Heart right ventricle (tissue), 16 donors: Measurements from ENCODE around the gene VPS52. TPM values are rescaled to one million over a fixed set of nuclear protein-coding genes. Genes with fewer than 3 reads are reported as not detected.
A peak's percentile ranks its signal among the peaks of the same experiment; 100 is the strongest.

Source experiments
- ATAC-seq, 8 donors: fragments of 200-7000 bp; cut with Tn5 transposase; one replicate each; pipeline ENCODE4 v1.9.1; 2020; ENCODE audit warnings: mild to moderate bottlenecking in 8 of 8, moderate library complexity in 8 of 8, moderate number of reproducible peaks in 1 of 8
- DNase-seq, 2 donors: peaks; one replicate each; pipeline ENCODE4 v3.0.0-alpha.2; 2020
- H3K27ac ChIP-seq, 10 donors: fragments of 200-600 bp; sonication (generic) in 2 of 10; one replicate each; pipeline versions ENCODE4 v1.5.0 to v1.8.0; 2020 to 2022; ENCODE audit warnings: mild to moderate bottlenecking in 3 of 10
- H3K27me3 ChIP-seq, 7 donors: fragments of 200-600 bp; one replicate each; pipeline ENCODE4 v1.8.0; 2021 to 2022; ENCODE audit warnings: mild to moderate bottlenecking in 2 of 7
- H3K36me3 ChIP-seq, 9 donors: fragments of 200-600 bp; sonication (generic) in 1 of 9; one replicate each; pipeline versions ENCODE4 v1.5.0 to v1.8.0; 2020 to 2022; ENCODE audit warnings: mild to moderate bottlenecking in 2 of 9
- H3K4me1 ChIP-seq, 9 donors: fragments of 200-600 bp; sonication (generic) in 1 of 9; one replicate each; pipeline versions ENCODE4 v1.5.0 to v1.8.0; 2020 to 2022; ENCODE audit warnings: mild to moderate bottlenecking in 4 of 9
- H3K4me3 ChIP-seq, 10 donors: fragments of 200-600 bp; sonication (generic) in 2 of 10; one replicate each; pipeline versions ENCODE4 v1.5.0 to v1.8.0; 2020 to 2022; ENCODE audit warnings: mild to moderate bottlenecking in 7 of 10, moderate library complexity in 2 of 10
- H3K9me3 ChIP-seq, 11 donors: fragments of 200-600 bp in 10 of 11; sonication (generic) in 2 of 11; one replicate each; pipeline versions ENCODE4 v1.5.0 to v1.8.0; 2013 to 2022; ENCODE audit warnings: mild to moderate bottlenecking in 2 of 11, control low read depth in 1 of 11, moderate library complexity in 1 of 11
- CTCF ChIP-seq, 9 donors: fragments of 200-600 bp; sonication (generic) in 2 of 9; IDR thresholded peaks; one replicate each; pipeline versions ENCODE4 v1.5.0 to v1.8.0; 2021 to 2022; ENCODE audit warnings: antibody characterized with exemption in 9 of 9, mild to moderate bottlenecking in 5 of 9, moderate library complexity in 1 of 9
- WGBS, 2 donors: extraction: QIAGEN DNeasy Blood & Tissue Kit; methylation state at CpG; one replicate each; pipeline ENCODE4 v1.1.7; 2013; ENCODE audit warnings: inconsistent platforms in 1 of 2; 5-methylcytosine and 5-hydroxymethylcytosine counted together
- intact Hi-C, 10 donors: fragments of 100-400 bp; cut with DNase I; formaldehyde crosslinking; loops; one replicate each; pipeline versions ENCODE4 v1.11.1 to v1.14.2; 2022
- polyA plus RNA-seq, 2 donors: library from polyadenylated mRNA; stranded (reverse); fragments of 200-250 nt; gene quantifications; one replicate each; pipeline ENCODE4 v1.2.3, GENCODE V29; 2013
- total RNA-seq, 10 donors: library from RNA; stranded (reverse); fragmentation: NEBNext Ultra II Directional in 3 of 10; extraction: Animal tissue kit (Norgen Biotek cat#: 25700) in 3 of 10; gene quantifications; one replicate each; pipeline versions ENCODE4 v1.2.1 to v1.2.4, GENCODE V29; 2021 to 2023
- donor health status: Arrhythmogenic right ventricular cardiomyopathy.
- donor health status: ischemic (EF 13 %, LVEDD 7.1; RV severe dilation, severe dysfunction).
- donor health status: healthy with polysubstance abuse.
- donor health status: DM: no; HTN: yes; CAD: no.
- donor health status: DM: no; HTN: no; CAD: no.
- donor health status: ischemic (EF 25% LVEDD 6.9; RV normal size, moderate dysfunction).
- donor health status: ischemic (EF 25% LVEDD 5.7; RV mildly dilated, moderate dysfunction).
- donor health status: healthy.
- donor health status: DM: yes; HTN: yes; CAD: no.
- donor health status: Ischemic cardiomyopathy.
- donor health status: ischemic (EF 35%, LVEDD 5.7; RV mildly dilated, moderate dysfunction).
- donor health status: nonischemic (EF 11% LVEDD 7.7; RV severe dilation, severe dysfunction).
- donor health status: DM: yes; HTN: yes; CAD: no.
- donor health status: PGD.
- donor health status: ischemic (EF 29% LVEDD 5.4; RV normal size, mild dysfunction).
- donor health status: nonischemic (EF 23%, LVEDD 6.1; RV moderate dilation, normal function).

VPS52 gene
- total and polyA plus RNA-seq, 12 donors, result 25.2 to 45.7 (median 35.9) TPM

GRCh38 chr6:33215271-33216116 lies 56.2 kb downstream of the VPS52 start:
- no peak overlapping the region for H3K27ac ChIP-seq
- no peak for TF ChIP-seq CTCF (IDR thresholded peaks at IDR 0.05)
- peaks cover 0 to 18% (median 0%) of the 10 kb centered on the region in 9 donors for H3K36me3 ChIP-seq
- intact Hi-C loops, result loop anchor here in 1 of 10 donors (5.0 kb wide), 1 partner anchor 213 kb away; no protein-coding TSS in a partner anchor
- peaks cover 0 to 26% (median 14%) of the 10 kb centered on the region in 9 donors for H3K4me1 ChIP-seq
- ATAC-seq (no peak), DNase-seq (no peak)
- H3K4me3 ChIP-seq, result no peak overlapping the region
- no peaks in the 10 kb centered on the region for H3K9me3 ChIP-seq
- WGBS, 2 donors, result 76 to 82% methylated on average over 9 of the region's 9 CpGs
- H3K27me3 ChIP-seq, result peaks cover 0 to 16% (median 6%) of the 10 kb centered on the region in 7 donors

GRCh38 chr6:33213989-33214335 lies 57.7 kb downstream of the VPS52 start:
- TF ChIP-seq CTCF (IDR thresholded peaks at IDR 0.05), result no peak
- DNase-seq (no peak), ATAC-seq (peak in 6 of 8 donors; percentile 4 to 23 (median 6))
- Histone ChIP-seq H3K4me3 (peak overlapping the region; percentile 37 to 70 (median 55)), H3K27ac (peak overlapping the region in 5 of 10 donors; percentile 22 to 72 (median 61)), H3K27me3 (peaks cover 0 to 16% (median 0%) of the 10 kb centered on the region in 7 donors), H3K36me3 (peaks cover 0 to 31% (median 11%) of the 10 kb centered on the region in 9 donors), H3K9me3 (no peaks in the 10 kb centered on the region), H3K4me1 (peaks cover 2 to 31% (median 17%) of the 10 kb centered on the region in 9 donors)
- 20 to 21% methylated on average over 9 of the region's 9 CpGs for WGBS, 2 donors
- intact Hi-C loops, result loop anchor here in 1 of 10 donors (5.0 kb wide), 1 partner anchor 33 kb away; no protein-coding TSS in a partner anchor

GRCh38 chr6:33213166-33213988 lies 58.3 kb downstream of the VPS52 start:
- H3K4me1 ChIP-seq, result peaks cover 2 to 35% (median 21%) of the 10 kb centered on the region in 9 donors
- peaks cover 0 to 16% (median 0%) of the 10 kb centered on the region in 7 donors for H3K27me3 ChIP-seq
- 0 to 1% methylated on average over 43 of the region's 43 CpGs for WGBS, 2 donors
- H3K36me3 ChIP-seq, result peaks cover 0 to 31% (median 11%) of the 10 kb centered on the region in 9 donors
- peak overlapping the region; percentile 37 to 70 (median 55) for H3K4me3 ChIP-seq
- no peak for DNase-seq
- no peaks in the 10 kb centered on the region for H3K9me3 ChIP-seq
- ATAC-seq, result peak; percentile 35 to 79 (median 58)
- intact Hi-C loops, result loop anchor here in 1 of 10 donors (5.0 kb wide), 1 partner anchor 34 kb away; no protein-coding TSS in a partner anchor
- H3K27ac ChIP-seq, result peak overlapping the region in 8 of 10 donors; percentile 13 to 72 (median 32)
- no peak for TF ChIP-seq CTCF (IDR thresholded peaks at IDR 0.05)

- Histone ChIP-seq H3K27me3 (peaks cover 0 to 16% (median 0%) of the 10 kb centered on the region in 7 donors), H3K4me1 (peaks cover 2 to 35% (median 21%) of the 10 kb centered on the region in 9 donors), H3K4me3 (peak overlapping the region; percentile 37 to 70 (median 55)), H3K9me3 (no peaks in the 10 kb centered on the region), H3K36me3 (peaks cover 0 to 31% (median 11%) of the 10 kb centered on the region in 9 donors), H3K27ac (peak overlapping the region in 6 of 10 donors; percentile 13 to 72 (median 50))
- no peak for ATAC-seq
- no peak for DNase-seq
- intact Hi-C loops, result loop anchor here in 1 of 10 donors (5.0 kb wide), 1 partner anchor 34 kb away; no protein-coding TSS in a partner anchor
- 3 to 5% methylated on average over 6 of the region's 6 CpGs for WGBS, 2 donors
- TF ChIP-seq CTCF (IDR thresholded peaks at IDR 0.05), result no peak
Measured at GRCh38 chr6:33212857-33213165, 58.9 kb downstream of the VPS52 start.
